Measurements from ENCODE around the gene ANKFY1. TPM values are rescaled to one million over a fixed set of nuclear protein-coding genes. Genes with fewer than 3 reads are reported as not detected.

Gene ANKFY1
- total RNA-seq, 6 experiments from 2014 or later = 37.1 to 45.1 (median 40.7) TPM

GRCh38 chr17:4234401-4234800, 29.4 kb downstream of the ANKFY1 start:
- Mint-ChIP-seq H3K4me1 (ENCODE audit: low read depth) (peaks cover 46% of the 10 kb centered on the region), H3K36me3 (ENCODE audit: low read depth) (peaks cover 12% of the 10 kb centered on the region)

GRCh38 chr17:4233668-4234258, 30.0 kb downstream of the ANKFY1 start:
- TF ChIP-seq, protein P1, sequence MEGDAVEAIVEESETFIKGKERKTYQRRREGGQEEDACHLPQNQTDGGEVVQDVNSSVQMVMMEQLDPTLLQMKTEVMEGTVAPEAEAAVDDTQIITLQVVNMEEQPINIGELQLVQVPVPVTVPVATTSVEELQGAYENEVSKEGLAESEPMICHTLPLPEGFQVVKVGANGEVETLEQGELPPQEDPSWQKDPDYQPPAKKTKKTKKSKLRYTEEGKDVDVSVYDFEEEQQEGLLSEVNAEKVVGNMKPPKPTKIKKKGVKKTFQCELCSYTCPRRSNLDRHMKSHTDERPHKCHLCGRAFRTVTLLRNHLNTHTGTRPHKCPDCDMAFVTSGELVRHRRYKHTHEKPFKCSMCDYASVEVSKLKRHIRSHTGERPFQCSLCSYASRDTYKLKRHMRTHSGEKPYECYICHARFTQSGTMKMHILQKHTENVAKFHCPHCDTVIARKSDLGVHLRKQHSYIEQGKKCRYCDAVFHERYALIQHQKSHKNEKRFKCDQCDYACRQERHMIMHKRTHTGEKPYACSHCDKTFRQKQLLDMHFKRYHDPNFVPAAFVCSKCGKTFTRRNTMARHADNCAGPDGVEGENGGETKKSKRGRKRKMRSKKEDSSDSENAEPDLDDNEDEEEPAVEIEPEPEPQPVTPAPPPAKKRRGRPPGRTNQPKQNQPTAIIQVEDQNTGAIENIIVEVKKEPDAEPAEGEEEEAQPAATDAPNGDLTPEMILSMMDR (IDR thresholded peaks at IDR 0.05) = no peak
- Mint-ChIP-seq H3K4me3 (no peak overlapping the region), H3K4me1 (ENCODE audit: low read depth) (peaks cover 48% of the 10 kb centered on the region), H3K27ac (no peak overlapping the region), H3K9me3 (no peaks in the 10 kb centered on the region), H3K27me3 (ENCODE audit: insufficient read depth) (no peaks in the 10 kb centered on the region), H3K36me3 (ENCODE audit: low read depth) (peaks cover 12% of the 10 kb centered on the region)
- DNase-seq = no peak

More at GRCh38 chr17:4234401-4234800, 29.4 kb downstream of the ANKFY1 start:
- no peak overlapping the region for H3K27ac Mint-ChIP-seq
- H3K9me3 Mint-ChIP-seq = no peaks in the 10 kb centered on the region
- DNase-seq = no peak
- H3K27me3 Mint-ChIP-seq (ENCODE audit: insufficient read depth) = no peaks in the 10 kb centered on the region
- no peak overlapping the region for H3K4me3 Mint-ChIP-seq
- TF ChIP-seq, protein P1 (IDR thresholded peaks at IDR 0.05) = no peak

GRCh38 chr17:4232168-4232813, 31.5 kb downstream of the ANKFY1 start:
- H3K4me1 Mint-ChIP-seq (ENCODE audit: low read depth) = peaks cover 48% of the 10 kb centered on the region
- H3K27me3 Mint-ChIP-seq (ENCODE audit: insufficient read depth) = no peaks in the 10 kb centered on the region
- peak overlapping the region; percentile 73 for H3K27ac Mint-ChIP-seq
- TF ChIP-seq, protein P1 (IDR thresholded peaks at IDR 0.05) = no peak
- H3K36me3 Mint-ChIP-seq (ENCODE audit: low read depth) = peaks cover 17% of the 10 kb centered on the region
- H3K4me3 Mint-ChIP-seq = peak overlapping the region; percentile 6; the same call in 1 of the 2 replicates
- H3K9me3 Mint-ChIP-seq = no peaks in the 10 kb centered on the region
- peak; percentile 35 for DNase-seq

DNA sequence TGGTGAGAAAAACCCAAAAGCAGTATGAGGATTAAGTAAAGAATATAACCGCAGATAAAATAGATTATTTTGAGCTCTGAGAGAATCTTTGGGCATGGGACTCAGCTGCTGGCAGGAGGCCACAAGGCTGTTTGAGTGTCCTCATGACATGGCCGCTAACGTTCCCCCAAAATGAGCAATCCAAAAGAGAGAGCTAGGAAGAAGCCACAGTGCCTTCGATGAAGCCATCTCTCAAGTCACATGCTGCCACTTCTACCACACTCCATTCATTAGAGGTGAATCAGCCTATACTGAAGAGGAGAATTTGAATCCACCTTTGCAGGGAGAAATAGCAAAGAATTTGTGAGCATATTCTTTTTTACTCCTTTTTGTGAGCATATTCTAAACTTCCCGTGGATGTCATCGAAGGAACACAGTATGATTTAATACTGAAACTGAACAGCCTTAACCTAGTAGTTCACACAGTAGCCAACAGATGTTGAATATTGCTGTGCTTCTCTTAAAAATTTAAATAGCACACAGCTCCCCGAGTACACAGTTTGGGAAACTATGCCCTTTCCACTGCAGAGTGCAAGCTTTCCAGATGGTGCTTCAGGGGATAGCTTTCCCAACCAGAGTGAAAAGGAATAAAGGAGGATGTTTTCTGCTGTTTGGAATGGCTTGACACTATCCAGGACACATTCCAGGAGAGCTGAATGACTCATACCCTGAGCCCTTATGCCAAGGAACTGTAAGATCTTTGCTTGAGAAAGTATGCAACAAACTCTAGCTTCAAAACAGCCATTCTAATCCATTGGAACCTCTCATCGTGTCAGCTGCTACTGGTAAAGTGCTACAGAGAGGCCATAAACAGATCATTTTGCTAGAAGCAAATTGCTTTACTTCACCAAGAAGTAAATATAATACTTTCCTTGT, 33.9 kb downstream of the ANKFY1 start:
- H3K27ac Mint-ChIP-seq = peak overlapping the region; percentile 92
- peak; percentile 94 for DNase-seq
- no peaks in the 10 kb centered on the region for H3K27me3 Mint-ChIP-seq (ENCODE audit: insufficient read depth)
- peaks cover 11% of the 10 kb centered on the region for H3K36me3 Mint-ChIP-seq (ENCODE audit: low read depth)
- TF ChIP-seq, protein P1 (IDR thresholded peaks at IDR 0.05) = no peak
- H3K4me1 Mint-ChIP-seq (ENCODE audit: low read depth) = peaks cover 40% of the 10 kb centered on the region
- peak overlapping the region; percentile 80 for H3K4me3 Mint-ChIP-seq
- no peaks in the 10 kb centered on the region for H3K9me3 Mint-ChIP-seq

GRCh38 chr17:4221899-4222659, 41.7 kb downstream of the ANKFY1 start:
- no peaks in the 10 kb centered on the region for H3K4me1 Mint-ChIP-seq (ENCODE audit: low read depth)
- no peak overlapping the region for H3K27ac Mint-ChIP-seq
- H3K4me3 Mint-ChIP-seq = no peak overlapping the region
- TF ChIP-seq, protein P1 (IDR thresholded peaks at IDR 0.05) = no peak
- H3K36me3 Mint-ChIP-seq (ENCODE audit: low read depth) = no peaks in the 10 kb centered on the region; the same call in 1 of the 2 replicates
- no peaks in the 10 kb centered on the region for H3K9me3 Mint-ChIP-seq
- DNase-seq = no peak
- no peaks in the 10 kb centered on the region; the same call in 1 of the 2 replicates for H3K27me3 Mint-ChIP-seq (ENCODE audit: insufficient read depth)
